ENCODE data around the gene SURF2. TPM values are rescaled to one million over a fixed set of nuclear protein-coding genes. Genes with fewer than 3 reads are reported as not detected.
A peak's percentile ranks its signal among the peaks of the same experiment; 100 is the strongest.

SURF2 gene
- total RNA-seq, 1 donor from 2014 or later, result 34.3 TPM

GRCh38 chr9:133352635-133353340, 3.6 kb upstream of the SURF2 start:
- Mint-ChIP-seq H3K4me3 (peak overlapping the region; percentile 96), H3K27ac (ENCODE audit: unreplicated experiment) (no peak overlapping the region), H3K9me3 (no peaks in the 10 kb centered on the region), H3K36me3 (ENCODE audit: low read depth) (peaks cover 39% of the 10 kb centered on the region), H3K4me1 (peaks cover 36% of the 10 kb centered on the region), H3K27me3 (ENCODE audit: low read depth) (peaks cover 9% of the 10 kb centered on the region)
- no peak for TF ChIP-seq CTCF (conservative IDR thresholded peaks at IDR 0.05)
- DNase-seq (ENCODE audit: low read depth, low spot score), result no peak

DNA sequence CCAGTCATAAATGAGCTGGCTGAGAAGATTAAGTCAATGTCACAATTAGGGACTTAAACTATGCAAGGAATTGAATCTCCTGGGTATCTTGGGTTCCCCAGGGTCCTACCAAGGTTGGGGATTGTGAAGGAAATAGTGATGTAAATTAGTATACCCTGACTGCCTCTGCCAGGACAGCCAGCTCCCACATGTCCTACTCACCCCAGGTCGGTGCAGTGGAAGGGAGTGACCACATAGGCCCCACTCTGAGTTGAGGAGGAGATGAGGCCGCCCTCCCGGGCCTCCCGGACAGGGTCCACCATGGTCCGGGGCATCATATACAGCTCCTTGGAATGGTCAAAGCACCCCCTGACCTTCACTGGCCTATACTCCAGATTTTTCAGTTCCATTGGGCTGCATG, 2.8 kb upstream of the SURF2 start:
- H3K4me1 Mint-ChIP-seq, result peaks cover 38% of the 10 kb centered on the region
- peaks cover 5% of the 10 kb centered on the region for H3K27me3 Mint-ChIP-seq (ENCODE audit: low read depth)
- peaks cover 33% of the 10 kb centered on the region for H3K36me3 Mint-ChIP-seq (ENCODE audit: low read depth)
- no peak for DNase-seq (ENCODE audit: low read depth, low spot score)
- no peak overlapping the region for H3K27ac Mint-ChIP-seq (ENCODE audit: unreplicated experiment)
- peak overlapping the region; percentile 96 for H3K4me3 Mint-ChIP-seq
- TF ChIP-seq CTCF (conservative IDR thresholded peaks at IDR 0.05), result no peak
- no peaks in the 10 kb centered on the region for H3K9me3 Mint-ChIP-seq

- Mint-ChIP-seq H3K4me1 (peaks cover 25% of the 10 kb centered on the region), H3K27me3 (ENCODE audit: low read depth) (peaks cover 8% of the 10 kb centered on the region), H3K27ac (ENCODE audit: unreplicated experiment) (peak overlapping the region; percentile 50), H3K9me3 (no peaks in the 10 kb centered on the region), H3K4me3 (peak overlapping the region; percentile 96), H3K36me3 (ENCODE audit: low read depth) (peaks cover 22% of the 10 kb centered on the region)
- DNase-seq (ENCODE audit: low read depth, low spot score), result no peak
- TF ChIP-seq CTCF (conservative IDR thresholded peaks at IDR 0.05), result no peak
These were observed 1.6 kb upstream of the SURF2 start for GRCh38 chr9:133354766-133355165.

GRCh38 chr9:133355881-133356357, 431 bp upstream of the SURF2 start:
- Mint-ChIP-seq H3K36me3 (ENCODE audit: low read depth) (peaks cover 18% of the 10 kb centered on the region), H3K4me1 (peaks cover 21% of the 10 kb centered on the region), H3K9me3 (no peaks in the 10 kb centered on the region), H3K4me3 (peak overlapping the region; percentile 96), H3K27me3 (ENCODE audit: low read depth) (peaks cover 8% of the 10 kb centered on the region), H3K27ac (ENCODE audit: unreplicated experiment) (peak overlapping the region; percentile 71)
- TF ChIP-seq CTCF (conservative IDR thresholded peaks at IDR 0.05), result no peak
- DNase-seq (ENCODE audit: low read depth, low spot score), result no peak

GRCh38 chr9:133357656-133358055, 1.3 kb downstream of the SURF2 start:
- H3K36me3 Mint-ChIP-seq (ENCODE audit: low read depth), result peaks cover 7% of the 10 kb centered on the region
- peaks cover 8% of the 10 kb centered on the region for H3K27me3 Mint-ChIP-seq (ENCODE audit: low read depth)
- peak overlapping the region; percentile 43 for H3K27ac Mint-ChIP-seq (ENCODE audit: unreplicated experiment)
- H3K9me3 Mint-ChIP-seq, result no peaks in the 10 kb centered on the region
- no peak for TF ChIP-seq CTCF (conservative IDR thresholded peaks at IDR 0.05)
- DNase-seq (ENCODE audit: low read depth, low spot score), result no peak
- H3K4me3 Mint-ChIP-seq, result peak overlapping the region; percentile 85
- peaks cover 21% of the 10 kb centered on the region for H3K4me1 Mint-ChIP-seq

All from neural crest cell (in vitro differentiated cells).